Activated B cell treated with CpG ODN at 0.5 μM for 24 hours (primary cell): Measurements from ENCODE around the gene EEF1AKMT3. TPM values are rescaled to one million over a fixed set of nuclear protein-coding genes. Genes with fewer than 3 reads are reported as not detected.

Source experiments
- ATAC-seq: fragments of 200-7000 bp; cut with Tn5 transposase; one replicate; pipeline ENCODE4 v1.10.0; 2021; ENCODE audit warnings: low read depth, mild to moderate bottlenecking, moderate library complexity
- CTCF ChIA-PET: fragments of 350-600 bp; sonication (Branson Sonifier 250); formaldehyde crosslinking; loops from one replicate; lab custom pipeline; 2021; ENCODE audit warnings: antibody characterized with exemption; lab: Charles Lee
- POLR2A ChIA-PET: fragments of 350-600 bp; sonication (Branson Sonifier 250); formaldehyde crosslinking; loops from one replicate; lab custom pipeline; 2021; ENCODE audit warnings: antibody characterized with exemption; lab: Charles Lee
- DNase-seq: peaks from one replicate; pipeline ENCODE4 v3.0.0; 2022
- H3K27ac Mint-ChIP-seq: one replicate; pipeline ENCODE4 v1.8.0; 2020; ENCODE audit warnings: mixed read lengths
- H3K27me3 Mint-ChIP-seq: one replicate; pipeline ENCODE4 v1.8.0; 2021; ENCODE audit warnings: mixed read lengths
- H3K36me3 Mint-ChIP-seq: one replicate; pipeline ENCODE4 v1.8.0; 2021; ENCODE audit warnings: low read depth, mixed read lengths
- H3K4me1 Mint-ChIP-seq: one replicate; pipeline ENCODE4 v1.8.0; 2021; ENCODE audit warnings: mixed read lengths
- H3K4me3 Mint-ChIP-seq: one replicate; pipeline ENCODE4 v1.8.0; 2020; ENCODE audit warnings: mild to moderate bottlenecking, mixed read lengths
- H3K9me3 Mint-ChIP-seq: one replicate; pipeline ENCODE4 v1.8.0; 2020; ENCODE audit warnings: mixed read lengths
- intact Hi-C: fragments of 100-400 bp; cut with micrococcal nuclease; formaldehyde crosslinking; loops from one replicate; pipeline ENCODE4 v1.15.1; 2024
- total RNA-seq: library from RNA; stranded (reverse); gene quantifications from 2 replicates; pipeline ENCODE4 v1.2.3, GENCODE V29; 2022
- TF ChIP-seq, protein P1 (sequence below): fragments of 200-600 bp; IDR thresholded peaks from one replicate; pipeline ENCODE4 v1.8.0; 2022; ENCODE audit warnings: antibody characterized with exemption, mild to moderate bottlenecking

Gene EEF1AKMT3
- total RNA-seq, 1 donor from 2014 or later: 0.60 TPM

DNA sequence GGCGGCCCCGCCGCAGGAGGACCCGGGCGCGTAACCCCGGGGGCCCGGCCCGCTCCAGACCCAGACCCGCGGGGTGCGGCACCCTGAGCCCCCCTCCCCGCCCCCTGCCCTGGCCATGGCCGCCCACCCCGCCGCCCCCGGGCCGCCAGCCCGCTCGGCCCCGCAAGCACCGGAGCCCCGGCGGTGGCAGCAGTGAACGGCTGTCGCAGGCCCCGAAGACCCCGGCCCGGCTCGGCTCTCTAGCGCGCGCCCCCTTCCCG lies 17.3 kb upstream of the EEF1AKMT3 start:
- no peak for ATAC-seq
- H3K27ac Mint-ChIP-seq: no peak overlapping the region
- CTCF ChIA-PET: interaction anchor here (1.6 kb wide), 1 partner anchor 148 kb away, joined by 4 read pairs; no protein-coding TSS in a partner anchor
- peak overlapping the region; percentile 57 for H3K4me3 Mint-ChIP-seq
- TF ChIP-seq, protein P1, sequence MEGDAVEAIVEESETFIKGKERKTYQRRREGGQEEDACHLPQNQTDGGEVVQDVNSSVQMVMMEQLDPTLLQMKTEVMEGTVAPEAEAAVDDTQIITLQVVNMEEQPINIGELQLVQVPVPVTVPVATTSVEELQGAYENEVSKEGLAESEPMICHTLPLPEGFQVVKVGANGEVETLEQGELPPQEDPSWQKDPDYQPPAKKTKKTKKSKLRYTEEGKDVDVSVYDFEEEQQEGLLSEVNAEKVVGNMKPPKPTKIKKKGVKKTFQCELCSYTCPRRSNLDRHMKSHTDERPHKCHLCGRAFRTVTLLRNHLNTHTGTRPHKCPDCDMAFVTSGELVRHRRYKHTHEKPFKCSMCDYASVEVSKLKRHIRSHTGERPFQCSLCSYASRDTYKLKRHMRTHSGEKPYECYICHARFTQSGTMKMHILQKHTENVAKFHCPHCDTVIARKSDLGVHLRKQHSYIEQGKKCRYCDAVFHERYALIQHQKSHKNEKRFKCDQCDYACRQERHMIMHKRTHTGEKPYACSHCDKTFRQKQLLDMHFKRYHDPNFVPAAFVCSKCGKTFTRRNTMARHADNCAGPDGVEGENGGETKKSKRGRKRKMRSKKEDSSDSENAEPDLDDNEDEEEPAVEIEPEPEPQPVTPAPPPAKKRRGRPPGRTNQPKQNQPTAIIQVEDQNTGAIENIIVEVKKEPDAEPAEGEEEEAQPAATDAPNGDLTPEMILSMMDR: no peak
- no peak for DNase-seq
- intact Hi-C loops: no loop called here
- no peaks in the 10 kb centered on the region for H3K9me3 Mint-ChIP-seq
- H3K36me3 Mint-ChIP-seq: peaks cover 52% of the 10 kb centered on the region
- POLR2A ChIA-PET: interaction anchor here (0.5 to 3.0 kb wide), 4 partner anchors 8 to 30 kb away, joined by 6 to 34 read pairs (median 18); partner anchors contain the start of genes CYP27B1 and TSPAN31
- H3K4me1 Mint-ChIP-seq: peaks cover 73% of the 10 kb centered on the region
- no peaks in the 10 kb centered on the region for H3K27me3 Mint-ChIP-seq

DNA sequence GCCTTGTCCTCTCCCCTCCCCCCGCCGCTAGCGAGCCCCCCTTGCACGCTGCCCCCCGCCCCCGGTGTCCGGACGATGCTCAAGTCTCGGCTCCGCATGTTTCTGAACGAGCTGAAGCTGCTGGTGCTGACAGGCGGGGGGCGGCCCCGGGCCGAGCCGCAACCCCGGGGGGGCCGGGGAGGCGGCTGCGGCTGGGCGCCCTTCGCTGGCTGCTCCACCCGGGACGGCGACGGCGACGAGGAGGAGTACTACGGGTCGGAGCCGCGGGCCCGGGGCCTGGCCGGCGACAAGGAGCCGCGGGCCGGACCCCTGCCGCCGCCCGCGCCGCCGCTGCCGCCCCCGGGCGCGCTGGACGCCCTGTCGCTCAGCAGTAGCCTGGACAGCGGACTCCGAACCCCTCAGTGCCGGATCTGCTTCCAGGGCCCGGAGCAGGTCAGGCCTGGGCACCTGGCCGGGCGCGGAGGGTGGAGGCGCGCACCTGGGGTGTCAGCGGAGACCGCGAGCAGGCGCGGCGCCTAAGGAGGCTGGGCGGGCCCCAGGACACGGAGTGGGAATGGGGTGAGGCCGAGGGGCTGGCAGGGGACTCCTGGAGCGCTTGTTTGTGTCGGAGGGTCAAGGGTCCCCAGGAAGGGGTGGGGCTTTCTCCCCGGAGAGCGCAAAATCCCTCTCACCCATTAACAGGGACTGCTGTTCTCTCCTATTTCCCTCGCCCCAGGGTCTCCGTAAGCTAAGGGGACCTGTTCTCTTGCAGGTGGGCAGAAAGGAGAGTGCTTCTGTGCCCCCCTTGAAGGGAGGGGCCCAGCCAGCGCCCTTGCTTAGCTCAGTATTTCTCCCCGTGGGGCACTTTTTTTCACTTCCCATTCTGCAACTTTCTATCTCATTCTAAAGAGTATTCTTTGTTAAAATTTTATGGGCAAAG lies 16.7 kb upstream of the EEF1AKMT3 start:
- TF ChIP-seq, protein P1: no peak
- intact Hi-C loops: loop anchor here (1.0 to 2.0 kb wide), 6 partner anchors 11 to 150 kb away; partner anchors contain the start of genes EEF1AKMT3, METTL1 and TSFM
- ATAC-seq (peak; percentile 13), DNase-seq (peak; percentile 61)
- Mint-ChIP-seq H3K4me1 (peaks cover 69% of the 10 kb centered on the region), H3K9me3 (no peaks in the 10 kb centered on the region), H3K36me3 (peaks cover 47% of the 10 kb centered on the region), H3K4me3 (peak overlapping the region; percentile 90), H3K27me3 (no peaks in the 10 kb centered on the region), H3K27ac (peak overlapping the region; percentile 86)
- ChIA-PET POLR2A (interaction anchor here (0.5 to 3.0 kb wide), 17 partner anchors 8 to 1068 kb away, joined by 3 to 34 read pairs (median 5); partner anchors contain the start of genes CYP27B1, EEF1AKMT3, METTL1 and OS9), CTCF (interaction anchor here (0.6 to 2.3 kb wide), 10 partner anchors 11 to 150 kb away, joined by 3 to 20 read pairs (median 5); partner anchors contain the start of genes CYP27B1, OS9, TSFM and TSPAN31)

DNA sequence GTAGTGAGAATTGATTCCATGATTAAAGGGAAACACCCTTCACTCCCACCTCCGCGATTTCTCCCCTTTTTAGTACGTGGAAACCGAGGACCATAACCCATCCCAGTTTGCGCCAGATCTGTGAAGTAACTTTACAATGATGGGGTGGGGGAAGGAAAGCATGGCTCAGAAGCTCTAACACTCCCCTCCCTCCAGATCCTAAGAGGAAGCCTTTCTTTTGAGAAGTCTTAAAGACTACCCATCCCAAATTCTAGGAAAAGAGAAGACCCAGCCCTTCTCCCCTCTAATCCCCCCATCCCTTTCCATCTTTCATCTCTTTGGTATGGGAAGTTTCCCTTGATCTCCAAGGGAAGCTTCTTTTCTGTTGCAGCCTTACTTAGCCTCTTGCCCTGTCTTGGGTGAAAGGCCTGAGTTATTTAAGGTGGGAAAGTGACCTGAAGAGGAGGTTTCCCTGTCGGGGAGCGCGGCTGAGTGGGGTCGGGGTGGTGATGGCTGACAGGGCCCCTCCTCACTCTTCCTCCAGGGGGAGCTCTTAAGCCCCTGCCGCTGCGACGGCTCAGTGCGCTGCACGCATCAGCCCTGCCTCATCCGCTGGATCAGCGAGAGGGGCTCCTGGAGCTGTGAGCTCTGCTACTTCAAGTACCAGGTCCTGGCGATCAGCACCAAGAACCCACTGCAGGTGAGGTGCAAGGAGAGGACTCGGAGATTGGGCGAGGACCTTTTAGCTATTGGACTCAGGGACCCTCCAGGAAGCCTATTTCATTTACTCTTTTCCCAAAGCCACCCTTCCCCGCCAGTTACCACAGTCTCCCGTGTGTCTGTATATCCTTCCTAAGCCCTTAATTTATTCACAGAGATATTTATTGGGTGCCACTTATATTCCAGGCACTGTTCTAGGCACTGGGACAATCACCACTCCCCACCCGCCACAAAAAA lies 15.7 kb upstream of the EEF1AKMT3 start:
- CTCF ChIA-PET: interaction anchor here (0.6 to 2.3 kb wide), 15 partner anchors 10 to 149 kb away, joined by 3 to 20 read pairs (median 4); partner anchors contain the start of genes CYP27B1, OS9, TSFM and TSPAN31
- ATAC-seq (peak; percentile 16), DNase-seq (peak; percentile 56)
- POLR2A ChIA-PET: interaction anchor here (0.6 to 3.0 kb wide), 17 partner anchors 11 to 1068 kb away, joined by 3 to 34 read pairs (median 5); partner anchors contain the start of genes CYP27B1, EEF1AKMT3, METTL1 and OS9
- peaks cover 60% of the 10 kb centered on the region for H3K4me1 Mint-ChIP-seq
- TF ChIP-seq, protein P1: no peak
- intact Hi-C loops: loop anchor here (1.0 to 2.0 kb wide), 6 partner anchors 10 to 149 kb away; partner anchors contain the start of genes EEF1AKMT3, METTL1 and TSFM
- no peaks in the 10 kb centered on the region for H3K27me3 Mint-ChIP-seq
- peak overlapping the region; percentile 86 for H3K27ac Mint-ChIP-seq
- H3K9me3 Mint-ChIP-seq: no peaks in the 10 kb centered on the region
- peak overlapping the region; percentile 90 for H3K4me3 Mint-ChIP-seq
- peaks cover 47% of the 10 kb centered on the region for H3K36me3 Mint-ChIP-seq

DNA sequence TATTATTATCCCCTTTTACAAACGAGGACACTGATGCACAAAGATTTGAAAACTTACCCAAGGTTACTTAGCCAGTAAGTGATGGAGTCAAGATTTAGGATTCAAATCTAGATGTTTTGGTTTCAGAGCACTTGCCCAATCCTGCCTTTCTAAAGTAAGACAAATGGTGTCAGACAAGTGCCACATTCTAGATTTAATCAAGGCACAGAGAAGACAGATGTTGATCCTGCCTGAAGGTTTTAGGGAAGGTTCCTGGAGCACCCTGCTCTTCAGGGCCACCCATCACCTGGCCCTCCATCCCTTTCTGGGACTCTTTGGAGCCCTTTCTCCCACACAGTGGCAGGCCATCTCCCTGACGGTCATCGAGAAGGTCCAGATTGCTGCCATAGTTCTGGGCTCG lies 14.6 kb upstream of the EEF1AKMT3 start:
- Mint-ChIP-seq H3K9me3 (no peaks in the 10 kb centered on the region), H3K36me3 (peaks cover 43% of the 10 kb centered on the region), H3K27ac (no peak overlapping the region), H3K27me3 (no peaks in the 10 kb centered on the region), H3K4me3 (no peak overlapping the region), H3K4me1 (peaks cover 49% of the 10 kb centered on the region)
- TF ChIP-seq, protein P1: no peak
- intact Hi-C loops: loop anchor here (2.0 kb wide), 1 partner anchor 141 kb away; no protein-coding TSS in a partner anchor
- ATAC-seq (no peak), DNase-seq (no peak)
- CTCF ChIA-PET: interaction anchor here (2.3 kb wide), 2 partner anchors 9 to 26 kb away, joined by 16 to 20 read pairs; partner anchors contain the start of genes CYP27B1 and TSFM
- POLR2A ChIA-PET: interaction anchor here (3.0 kb wide), 1 partner anchor 10 kb away, joined by 34 read pairs; the partner anchor contains the start of gene CYP27B1
